D721Med (cell line): Measurements from ENCODE around the gene UAP1L1.
"Not testable (repeated sequence)": the region's sequence is repeated elsewhere in the genome, so short reads cannot be mapped to it uniquely, and the experiment has no call there.

Experiments
- DNase-seq: peaks from one replicate; pipeline ENCODE4 v3.0.0; 2011; ENCODE audit warnings: low spot score; ENCODE audit not compliant: insufficient read length
- FAIRE-seq: peaks from 2 replicates; lab custom pipeline; 2011; peaks lifted over from hg19 to GRCh38; lab: Jason Lieb, UNC
- TF ChIP-seq, protein P1 (sequence below): IDR thresholded peaks from 2 replicates; pipeline ENCODE4 v1.5.1; 2012; ENCODE audit warnings: mild to moderate bottlenecking, control low read depth; ENCODE audit not compliant: insufficient read depth; ENCODE audit errors: missing control alignments

The UAP1L1 gene

DNA sequence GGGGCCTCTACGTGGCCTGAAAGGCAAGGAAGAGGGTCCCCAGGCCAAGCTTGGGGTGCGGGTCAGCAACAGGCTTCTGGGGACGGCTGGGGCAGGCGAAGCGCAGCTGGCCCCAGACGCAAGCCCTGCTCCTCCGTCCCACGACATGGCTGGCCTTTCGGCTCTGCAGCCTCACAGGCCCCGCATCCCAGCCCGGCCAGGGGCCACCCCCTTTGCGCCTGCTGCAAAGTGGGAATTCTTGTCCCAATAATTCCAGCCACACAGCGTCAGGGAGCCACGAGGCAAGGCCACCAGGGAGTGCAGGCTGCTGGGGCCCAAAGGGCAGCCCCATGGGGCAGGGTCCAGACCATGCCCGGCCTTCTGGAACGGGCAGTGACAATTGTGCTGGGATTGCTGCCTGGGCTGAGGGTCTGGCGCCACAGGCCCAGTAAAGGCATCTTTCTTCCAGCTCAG is 22.4 kb upstream of the UAP1L1 start:
- TF ChIP-seq, protein P1, sequence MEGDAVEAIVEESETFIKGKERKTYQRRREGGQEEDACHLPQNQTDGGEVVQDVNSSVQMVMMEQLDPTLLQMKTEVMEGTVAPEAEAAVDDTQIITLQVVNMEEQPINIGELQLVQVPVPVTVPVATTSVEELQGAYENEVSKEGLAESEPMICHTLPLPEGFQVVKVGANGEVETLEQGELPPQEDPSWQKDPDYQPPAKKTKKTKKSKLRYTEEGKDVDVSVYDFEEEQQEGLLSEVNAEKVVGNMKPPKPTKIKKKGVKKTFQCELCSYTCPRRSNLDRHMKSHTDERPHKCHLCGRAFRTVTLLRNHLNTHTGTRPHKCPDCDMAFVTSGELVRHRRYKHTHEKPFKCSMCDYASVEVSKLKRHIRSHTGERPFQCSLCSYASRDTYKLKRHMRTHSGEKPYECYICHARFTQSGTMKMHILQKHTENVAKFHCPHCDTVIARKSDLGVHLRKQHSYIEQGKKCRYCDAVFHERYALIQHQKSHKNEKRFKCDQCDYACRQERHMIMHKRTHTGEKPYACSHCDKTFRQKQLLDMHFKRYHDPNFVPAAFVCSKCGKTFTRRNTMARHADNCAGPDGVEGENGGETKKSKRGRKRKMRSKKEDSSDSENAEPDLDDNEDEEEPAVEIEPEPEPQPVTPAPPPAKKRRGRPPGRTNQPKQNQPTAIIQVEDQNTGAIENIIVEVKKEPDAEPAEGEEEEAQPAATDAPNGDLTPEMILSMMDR: no peak
- DNase-seq: no peak
- no peak for FAIRE-seq

DNA sequence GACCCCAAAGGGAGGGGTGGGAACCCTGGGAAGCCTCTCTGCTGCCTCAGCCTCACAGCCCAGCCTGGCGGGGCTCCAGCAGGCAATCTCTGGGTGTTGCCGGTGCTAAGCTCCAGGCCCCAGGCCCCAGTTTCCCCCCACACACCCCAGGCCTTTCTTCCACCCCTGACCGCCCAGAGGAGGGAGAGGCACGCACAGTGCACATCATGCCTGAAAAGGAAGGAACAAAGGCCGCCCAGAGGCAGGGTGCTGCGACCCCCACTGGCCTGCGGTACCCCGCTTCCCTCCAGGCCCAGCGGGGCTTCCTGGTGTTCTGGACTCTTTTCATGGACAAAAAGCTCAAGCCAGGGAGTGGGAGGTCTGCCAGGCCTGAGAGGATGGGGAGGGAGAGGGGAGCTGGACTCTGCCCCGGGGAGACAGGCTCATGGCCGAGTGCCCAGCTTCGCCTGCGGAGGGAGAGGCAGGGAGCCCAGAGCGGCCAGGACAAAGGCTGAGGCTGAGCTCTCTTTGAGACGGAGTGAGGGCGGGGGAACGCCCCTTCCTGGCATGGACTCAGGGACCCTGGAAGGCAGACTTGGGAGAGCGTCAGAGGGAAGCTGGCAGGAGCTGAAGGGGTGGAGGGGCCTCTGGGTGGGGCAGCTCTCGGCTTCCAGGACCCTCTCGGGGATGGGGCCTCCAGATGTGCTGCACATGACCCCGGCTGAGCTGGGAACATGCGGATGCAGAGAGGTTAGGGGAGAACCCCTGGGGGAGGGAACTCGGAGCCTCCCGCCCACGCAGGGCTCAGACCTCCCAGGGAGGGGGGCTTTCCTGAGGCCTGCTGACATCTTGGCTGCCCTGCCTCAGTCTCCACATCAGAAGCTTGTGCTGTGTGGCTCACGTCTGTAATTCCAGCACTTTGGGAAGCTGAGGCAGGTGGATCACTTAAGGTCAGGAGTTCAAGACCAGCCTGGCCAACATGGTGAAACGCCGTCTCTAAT is 21.6 kb upstream of the UAP1L1 start:
- TF ChIP-seq, protein P1: no peak
- DNase-seq (no peak), FAIRE-seq (no peak)

GRCh38 chr9:137056739-137057415 is 20.4 kb upstream of the UAP1L1 start:
- DNase-seq: no peak
- TF ChIP-seq, protein P1: no peak
- no peak for FAIRE-seq

- no peak for DNase-seq
- TF ChIP-seq, protein P1: no peak
- FAIRE-seq: no peak
These were observed 19.8 kb upstream of the UAP1L1 start for GRCh38 chr9:137057545-137057944.

- no peak for DNase-seq
These were observed 18.6 kb upstream of the UAP1L1 start for GRCh38 chr9:137058521-137059234.

DNA sequence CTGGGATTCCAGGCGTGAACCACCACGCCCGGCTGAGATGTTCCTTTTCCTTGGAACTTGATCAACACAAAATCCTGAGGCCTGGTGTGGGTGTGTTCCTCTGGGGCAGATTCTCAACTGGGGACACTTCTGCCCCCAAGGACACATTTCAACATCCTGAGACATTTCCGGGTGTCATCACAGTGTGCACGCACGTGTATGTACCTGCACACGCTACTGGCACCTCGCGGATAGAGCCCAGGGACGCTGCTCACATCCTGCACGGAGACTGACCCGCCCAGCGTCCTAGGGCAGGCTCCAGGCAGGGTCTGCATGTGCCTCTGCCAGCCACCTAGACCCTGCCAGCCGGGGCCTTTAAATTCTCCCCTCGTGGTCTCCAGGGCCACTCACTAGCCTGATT is 14.9 kb upstream of the UAP1L1 start:
- no peak for FAIRE-seq
- TF ChIP-seq, protein P1: no peak
- no peak for DNase-seq

More at GRCh38 chr9:137058521-137059234, 18.6 kb upstream of the UAP1L1 start:
- TF ChIP-seq, protein P1: no peak
- no peak for FAIRE-seq

- not testable (repeated sequence) for DNase-seq, FAIRE-seq
These were observed 14.5 kb upstream of the UAP1L1 start for GRCh38 chr9:137062798-137063197.
